HG03095 (cell line): ENCODE measurements around the gene WDR62.

Source experiments
- ATAC-seq: cut with Tn5 transposase; IDR thresholded peaks from one replicate; pipeline ENCODE4 v1.9.1; 2021; ENCODE audit warnings: moderate library complexity; ENCODE audit not compliant: unreplicated experiment

Gene WDR62

GRCh38 chr19:36073121-36073876 is 18.6 kb downstream of the WDR62 start:
- no peak for ATAC-seq

GRCh38 chr19:36079389-36079945 is 24.8 kb downstream of the WDR62 start:
- no peak for ATAC-seq

DNA sequence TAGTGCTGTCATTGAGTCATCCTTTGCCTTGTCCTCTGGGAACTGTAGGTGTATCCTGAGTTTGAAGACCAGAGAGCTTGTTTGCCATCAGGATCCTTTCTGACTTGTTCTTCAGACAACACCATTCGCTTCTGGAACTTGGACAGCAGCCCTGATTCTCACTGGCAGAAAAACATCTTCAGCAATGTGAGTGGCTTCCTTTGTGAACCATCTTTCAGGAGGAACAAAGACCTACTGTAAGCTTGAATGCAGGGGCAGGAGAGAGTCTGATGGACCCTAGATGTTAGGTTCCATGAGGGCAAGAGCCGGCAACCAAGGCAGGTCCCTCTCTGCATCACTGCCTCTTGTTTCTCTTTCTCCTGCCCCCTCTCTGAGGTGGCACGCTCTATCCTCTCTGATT is 26.7 kb downstream of the WDR62 start:
- no peak for ATAC-seq

GRCh38 chr19:36081894-36082293 is 27.2 kb downstream of the WDR62 start:
- ATAC-seq, result no peak

GRCh38 chr19:36082916-36083315 is 28.2 kb downstream of the WDR62 start:
- ATAC-seq, result no peak

- no peak for ATAC-seq
Measured at GRCh38 chr19:36084231-36085009, 29.7 kb downstream of the WDR62 start.

DNA sequence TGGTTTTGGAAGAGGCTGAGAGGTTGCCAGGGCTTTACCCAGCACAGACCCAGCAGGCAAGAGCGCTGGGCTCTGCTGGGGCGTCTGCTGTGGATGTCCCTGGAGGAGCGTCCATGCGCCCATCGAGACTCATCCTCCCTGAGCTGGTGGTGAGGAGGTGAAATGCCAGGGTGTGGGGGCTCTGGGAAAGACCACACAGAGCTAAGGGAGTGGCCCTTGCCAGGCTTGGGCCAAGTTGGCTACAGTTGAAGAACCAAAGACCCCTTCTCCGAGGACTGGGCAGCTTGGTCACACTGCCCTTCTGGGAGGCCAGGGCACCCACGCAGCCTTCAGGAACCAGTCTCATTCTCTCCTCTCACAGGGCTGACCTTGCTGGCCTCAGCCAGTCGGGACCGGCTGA is 31.6 kb downstream of the WDR62 start:
- ATAC-seq, result no peak

GRCh38 chr19:36089847-36090246 is 35.1 kb downstream of the WDR62 start:
- ATAC-seq, result no peak

- ATAC-seq, result no peak
Measured at GRCh38 chr19:36090910-36091695, 36.4 kb downstream of the WDR62 start.

DNA sequence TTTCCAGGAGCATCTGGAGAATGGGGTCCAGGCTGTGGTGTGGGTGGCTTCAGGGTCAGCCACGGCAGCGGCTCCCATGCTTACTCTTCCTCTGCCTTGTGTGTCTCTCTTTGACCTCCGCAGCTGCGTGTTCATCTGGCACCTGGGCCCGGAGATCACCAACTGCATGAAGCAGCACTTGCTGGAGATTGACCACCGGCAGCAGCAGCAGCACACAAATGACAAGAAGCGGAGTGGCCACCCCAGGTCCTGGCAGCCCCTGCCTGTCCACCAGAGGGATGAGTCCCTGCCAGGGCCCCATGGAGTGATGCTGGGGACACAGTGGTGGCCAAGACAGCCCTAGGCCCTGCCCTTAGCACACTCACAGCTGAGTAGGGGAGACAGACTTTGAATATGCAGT is 37.9 kb downstream of the WDR62 start:
- no peak for ATAC-seq

DNA sequence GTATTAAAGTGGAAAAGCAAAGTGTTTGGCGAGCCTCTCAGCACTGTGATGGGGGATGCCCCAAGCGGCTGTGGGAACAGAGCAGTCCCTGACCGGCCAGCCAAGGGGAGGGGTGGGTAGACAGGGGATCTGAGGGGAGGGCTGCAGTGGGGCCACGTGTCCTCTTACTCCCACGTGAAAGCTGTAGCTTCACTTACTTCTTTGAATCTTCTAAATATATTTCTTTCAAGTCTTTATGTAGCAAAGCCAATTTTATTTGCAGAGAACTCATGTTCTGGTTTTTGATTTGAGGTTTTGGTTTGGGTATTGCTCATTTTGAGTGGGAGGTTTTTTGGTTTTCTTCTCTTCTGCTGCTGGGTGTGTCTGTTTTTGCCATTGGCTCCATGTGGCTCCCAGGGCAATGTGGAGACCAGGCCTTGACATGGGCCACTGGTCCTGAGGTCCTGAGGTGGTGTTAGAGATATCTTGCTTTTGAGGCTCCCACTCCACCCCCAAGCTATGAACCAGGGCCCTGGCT is 38.5 kb downstream of the WDR62 start:
- ATAC-seq, result no peak

DNA sequence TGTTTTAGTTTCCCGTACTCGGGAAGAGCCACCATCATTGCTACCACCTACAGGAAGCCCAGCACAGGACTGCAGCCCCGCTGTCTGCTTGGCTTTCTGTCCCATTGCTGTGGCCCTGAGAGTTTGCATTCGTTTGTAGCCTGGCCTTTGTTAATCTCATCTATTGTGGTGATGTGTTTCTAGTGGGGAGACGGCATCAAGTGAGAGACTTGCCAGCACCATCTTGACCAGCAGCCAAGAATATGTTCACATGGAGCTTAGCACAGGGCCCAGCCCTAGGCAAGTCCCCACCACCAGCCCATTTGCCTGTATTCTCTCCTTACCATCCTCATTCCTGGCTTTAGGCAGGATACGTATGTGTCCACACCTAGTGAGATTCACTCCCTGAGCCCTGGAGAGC is 39.0 kb downstream of the WDR62 start:
- no peak for ATAC-seq

DNA sequence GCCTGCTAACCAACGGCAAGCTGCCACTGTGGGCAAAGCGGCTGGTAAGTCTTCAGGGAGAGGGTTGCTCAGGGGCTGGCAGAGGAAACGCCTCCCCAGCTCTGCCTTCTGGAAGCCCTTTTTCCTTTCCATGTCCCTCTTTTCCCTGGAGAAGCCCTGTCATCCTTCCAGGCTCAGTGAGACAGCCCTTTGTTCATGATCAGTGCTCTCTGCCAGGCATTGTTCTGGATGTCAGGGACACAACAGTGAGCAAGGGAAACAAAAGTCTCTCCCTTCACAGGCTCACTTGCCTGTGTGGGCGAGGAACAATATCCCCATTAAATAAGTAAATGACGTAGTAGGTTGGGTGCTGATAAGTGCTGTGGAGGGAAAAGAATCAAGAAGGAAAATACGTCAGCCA is 42.3 kb downstream of the WDR62 start:
- ATAC-seq, result no peak

- ATAC-seq, result no peak
Measured at GRCh38 chr19:36099166-36099785, 44.6 kb downstream of the WDR62 start.

GRCh38 chr19:36100476-36100875 is 45.8 kb downstream of the WDR62 start:
- ATAC-seq, result no peak

DNA sequence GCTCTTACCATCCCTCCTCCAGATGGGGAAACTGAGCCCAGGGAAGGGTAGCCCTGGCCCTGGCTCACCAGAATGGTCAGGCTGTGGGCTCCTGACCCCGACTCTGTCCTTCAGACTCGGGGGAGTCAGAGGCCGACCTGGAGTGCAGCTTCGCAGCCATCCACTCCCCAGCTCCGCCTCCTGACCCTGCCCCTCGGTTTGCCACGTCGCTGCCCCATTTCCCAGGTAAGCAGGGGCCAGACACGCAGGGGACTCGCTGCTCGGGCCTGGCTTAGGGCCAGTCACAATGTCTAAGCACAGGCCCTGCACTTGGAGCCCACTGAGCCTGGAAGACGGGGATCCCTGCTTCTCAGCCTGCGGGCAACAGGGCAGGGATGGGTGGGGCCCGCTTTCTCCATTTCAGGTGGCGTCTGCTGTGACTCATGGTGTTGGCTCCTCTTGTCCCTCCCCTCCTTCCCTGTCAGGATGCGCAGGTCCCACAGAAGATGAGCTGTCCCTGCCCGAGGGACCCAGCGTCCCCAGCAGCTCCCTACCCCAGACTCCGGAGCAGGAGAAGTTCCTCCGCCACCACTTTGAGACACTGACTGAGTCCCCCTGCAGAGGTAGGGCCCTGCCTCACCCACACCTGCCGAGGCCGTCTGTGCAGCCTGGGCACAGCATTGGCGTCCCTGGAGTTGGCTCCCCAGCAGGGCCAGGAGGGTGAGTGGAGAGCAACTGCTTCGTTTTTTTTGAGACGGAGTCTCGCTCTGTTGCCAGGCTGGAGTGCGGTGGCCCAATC is 47.0 kb downstream of the WDR62 start:
- ATAC-seq, result no peak

DNA sequence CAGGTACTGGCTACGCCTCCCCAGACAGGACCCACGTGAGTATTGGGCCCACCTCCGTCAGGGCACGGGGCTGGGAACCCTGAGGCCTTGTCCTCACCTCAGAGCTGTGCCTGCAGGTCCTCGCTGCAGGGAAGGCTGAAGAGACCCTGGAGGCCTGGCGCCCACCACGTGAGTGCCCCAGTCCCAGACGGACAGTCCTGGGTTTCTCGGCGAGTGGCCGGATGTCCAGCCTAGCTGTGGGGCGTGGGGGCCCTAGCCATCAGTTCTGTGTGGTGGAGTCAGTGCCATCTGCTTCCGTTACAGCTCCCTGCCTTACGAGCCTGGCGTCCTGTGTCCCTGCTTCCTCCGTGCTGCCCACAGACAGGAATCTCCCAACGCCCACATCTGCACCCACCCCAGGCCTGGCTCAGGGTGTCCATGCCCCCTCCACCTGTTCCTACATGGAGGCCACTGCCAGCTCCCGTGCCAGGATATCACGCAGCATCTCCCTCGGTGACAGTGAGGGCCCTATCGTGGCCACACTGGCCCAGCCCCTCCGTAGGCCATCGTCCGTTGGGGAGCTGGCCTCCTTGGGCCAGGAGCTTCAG is 48.4 kb downstream of the WDR62 start:
- ATAC-seq, result no peak

DNA sequence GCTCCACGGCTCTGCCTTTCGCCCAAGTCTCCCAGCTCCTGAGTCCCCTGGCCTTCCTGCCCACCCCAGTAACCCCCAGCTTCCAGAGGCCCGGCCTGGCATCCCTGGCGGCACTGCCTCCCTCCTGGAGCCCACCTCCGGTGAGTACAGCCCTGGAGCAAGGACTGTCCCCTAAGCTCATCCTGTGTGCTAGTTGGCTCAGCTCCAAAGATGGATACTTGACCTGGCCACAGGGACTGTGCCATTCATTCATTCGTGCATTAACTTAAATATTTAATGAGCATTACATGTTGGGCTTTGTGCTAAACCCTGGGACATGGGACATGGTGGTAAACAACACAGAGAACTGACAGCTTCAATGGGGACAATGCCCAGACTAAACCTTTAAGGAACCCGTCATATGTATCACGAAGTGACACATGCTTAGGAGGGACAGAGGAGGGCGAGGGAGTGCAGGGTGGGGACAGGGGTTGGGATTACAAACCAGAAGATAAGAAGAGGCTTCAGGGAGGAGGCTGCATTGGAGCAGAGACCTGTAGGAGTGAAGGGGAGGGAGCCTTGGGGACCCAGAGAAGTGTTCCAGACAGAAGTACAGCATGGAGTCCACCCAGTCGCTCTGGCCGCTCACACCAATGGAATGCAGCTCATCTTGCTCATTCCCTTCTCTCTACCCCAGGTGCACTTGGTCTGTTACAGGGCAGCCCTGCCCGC is 49.3 kb downstream of the WDR62 start:
- ATAC-seq, result no peak

GRCh38 chr19:36106441-36106840 is 51.7 kb downstream of the WDR62 start:
- ATAC-seq, result no peak
